ENCODE data around the gene EIF4H.

Gene EIF4H

DNA sequence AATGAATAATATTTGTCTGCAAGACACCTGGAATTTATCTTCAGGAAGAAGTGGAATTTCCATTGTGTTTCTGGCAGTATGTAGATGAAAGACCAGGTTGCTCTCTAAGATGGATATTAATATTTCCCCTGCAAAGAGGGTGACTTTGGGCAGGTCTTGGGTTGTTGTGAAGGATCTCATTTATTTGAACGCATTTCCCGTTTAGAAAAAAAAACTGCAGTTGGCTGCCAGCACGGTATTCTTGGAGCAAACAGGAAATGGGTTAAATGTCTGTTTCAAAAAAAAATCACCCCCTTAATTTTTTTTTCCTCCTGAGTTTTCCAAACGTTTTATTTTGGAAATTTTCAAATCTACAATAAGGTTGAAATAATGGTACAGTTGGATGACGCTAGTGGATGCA, 11.5 kb downstream of the EIF4H start:
- H4K20me1 ChIP-seq (ENCODE audit: insufficient read depth, low read length), result peaks cover 23% of the 10 kb centered on the region; the same call in 1 of the 2 replicates
- peaks cover 34% of the 10 kb centered on the region for H3K4me1 ChIP-seq (ENCODE audit: insufficient read depth, low read length, severe bottlenecking)
- TF ChIP-seq, protein P1, sequence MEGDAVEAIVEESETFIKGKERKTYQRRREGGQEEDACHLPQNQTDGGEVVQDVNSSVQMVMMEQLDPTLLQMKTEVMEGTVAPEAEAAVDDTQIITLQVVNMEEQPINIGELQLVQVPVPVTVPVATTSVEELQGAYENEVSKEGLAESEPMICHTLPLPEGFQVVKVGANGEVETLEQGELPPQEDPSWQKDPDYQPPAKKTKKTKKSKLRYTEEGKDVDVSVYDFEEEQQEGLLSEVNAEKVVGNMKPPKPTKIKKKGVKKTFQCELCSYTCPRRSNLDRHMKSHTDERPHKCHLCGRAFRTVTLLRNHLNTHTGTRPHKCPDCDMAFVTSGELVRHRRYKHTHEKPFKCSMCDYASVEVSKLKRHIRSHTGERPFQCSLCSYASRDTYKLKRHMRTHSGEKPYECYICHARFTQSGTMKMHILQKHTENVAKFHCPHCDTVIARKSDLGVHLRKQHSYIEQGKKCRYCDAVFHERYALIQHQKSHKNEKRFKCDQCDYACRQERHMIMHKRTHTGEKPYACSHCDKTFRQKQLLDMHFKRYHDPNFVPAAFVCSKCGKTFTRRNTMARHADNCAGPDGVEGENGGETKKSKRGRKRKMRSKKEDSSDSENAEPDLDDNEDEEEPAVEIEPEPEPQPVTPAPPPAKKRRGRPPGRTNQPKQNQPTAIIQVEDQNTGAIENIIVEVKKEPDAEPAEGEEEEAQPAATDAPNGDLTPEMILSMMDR (IDR thresholded peaks at IDR 0.05; ENCODE audit: low read length), result no peak
- TF ChIP-seq EZH2 (IDR thresholded peaks at IDR 0.05; ENCODE audit: borderline replicate concordance, low read length), result no peak
- H3F3A ChIP-seq (ENCODE audit: insufficient read depth, low read length), result no peaks in the 10 kb centered on the region
- H3K4me3 ChIP-seq (ENCODE audit: low read depth, low read length, poor library complexity, severe bottlenecking), result no peak overlapping the region
- H3K9me2 ChIP-seq (ENCODE audit: low read depth, low read length), result no peaks in the 10 kb centered on the region
- H3K79me2 ChIP-seq (ENCODE audit: insufficient read depth, low read length), result peaks cover 76% of the 10 kb centered on the region
- H3K27ac ChIP-seq (ENCODE audit: low read depth, low read length, poor library complexity, severe bottlenecking), result no peak overlapping the region
- no peaks in the 10 kb centered on the region for H3K27me3 ChIP-seq (ENCODE audit: insufficient read depth, low read length)
- H3K36me3 ChIP-seq (ENCODE audit: insufficient read depth, low read length), result peaks cover 93% of the 10 kb centered on the region
- no peak overlapping the region for H3K4me2 ChIP-seq (ENCODE audit: low read length)
- no peak overlapping the region for H2AFZ ChIP-seq (ENCODE audit: low read length)
- no peak overlapping the region for H3K9ac ChIP-seq (ENCODE audit: low read length)
- H3K9me3 ChIP-seq (ENCODE audit: low read length), result no peaks in the 10 kb centered on the region

- H3K4me1 ChIP-seq (ENCODE audit: insufficient read depth, low read length, severe bottlenecking), result peaks cover 21% of the 10 kb centered on the region
- TF ChIP-seq, protein P1 (IDR thresholded peaks at IDR 0.05; ENCODE audit: low read length), result no peak
- TF ChIP-seq EZH2 (IDR thresholded peaks at IDR 0.05; ENCODE audit: borderline replicate concordance, low read length), result no peak
- no peaks in the 10 kb centered on the region for H3K9me3 ChIP-seq (ENCODE audit: low read length)
- H3K79me2 ChIP-seq (ENCODE audit: insufficient read depth, low read length), result peaks cover 51% of the 10 kb centered on the region
- H4K20me1 ChIP-seq (ENCODE audit: insufficient read depth, low read length), result peaks cover 18% of the 10 kb centered on the region; the same call in 1 of the 2 replicates
- no peaks in the 10 kb centered on the region for H3K27me3 ChIP-seq (ENCODE audit: insufficient read depth, low read length)
- H2AFZ ChIP-seq (ENCODE audit: low read length), result no peak overlapping the region
- H3F3A ChIP-seq (ENCODE audit: insufficient read depth, low read length), result no peaks in the 10 kb centered on the region
- H3K9ac ChIP-seq (ENCODE audit: low read length), result no peak overlapping the region
- no peak overlapping the region for H3K4me3 ChIP-seq (ENCODE audit: low read depth, low read length, poor library complexity, severe bottlenecking)
- H3K27ac ChIP-seq (ENCODE audit: low read depth, low read length, poor library complexity, severe bottlenecking), result no peak overlapping the region
- H3K4me2 ChIP-seq (ENCODE audit: low read length), result no peak overlapping the region
- peaks cover 97% of the 10 kb centered on the region for H3K36me3 ChIP-seq (ENCODE audit: insufficient read depth, low read length)
- no peaks in the 10 kb centered on the region for H3K9me2 ChIP-seq (ENCODE audit: low read depth, low read length)
Measured at GRCh38 chr7:74187915-74188675, 13.9 kb downstream of the EIF4H start.

GRCh38 chr7:74190259-74190658, 16.1 kb downstream of the EIF4H start:
- Histone ChIP-seq H3F3A (ENCODE audit: insufficient read depth, low read length) (no peaks in the 10 kb centered on the region), H3K4me2 (ENCODE audit: low read length) (no peak overlapping the region), H3K9me3 (ENCODE audit: low read length) (no peaks in the 10 kb centered on the region), H3K27ac (ENCODE audit: low read depth, low read length, poor library complexity, severe bottlenecking) (no peak overlapping the region), H3K27me3 (ENCODE audit: insufficient read depth, low read length) (no peaks in the 10 kb centered on the region), H3K9me2 (ENCODE audit: low read depth, low read length) (no peaks in the 10 kb centered on the region), H3K4me3 (ENCODE audit: low read depth, low read length, poor library complexity, severe bottlenecking) (no peak overlapping the region), H4K20me1 (ENCODE audit: insufficient read depth, low read length) (peaks cover 10% of the 10 kb centered on the region; the same call in 1 of the 2 replicates), H3K4me1 (ENCODE audit: insufficient read depth, low read length, severe bottlenecking) (peaks cover 5% of the 10 kb centered on the region), H3K9ac (ENCODE audit: low read length) (no peak overlapping the region), H3K79me2 (ENCODE audit: insufficient read depth, low read length) (peaks cover 29% of the 10 kb centered on the region), H3K36me3 (ENCODE audit: insufficient read depth, low read length) (peaks cover 97% of the 10 kb centered on the region), H2AFZ (ENCODE audit: low read length) (no peak overlapping the region)
- no peak for TF ChIP-seq EZH2 (IDR thresholded peaks at IDR 0.05; ENCODE audit: borderline replicate concordance, low read length)
- TF ChIP-seq, protein P1 (IDR thresholded peaks at IDR 0.05; ENCODE audit: low read length), result no peak

Measured in OCI-LY1 (cell line).